Measurements from ENCODE around the gene EFNA1.
"Not testable (repeated sequence)": the region's sequence is repeated elsewhere in the genome, so short reads cannot be mapped to it uniquely, and the experiment has no call there.

EFNA1 gene

DNA sequence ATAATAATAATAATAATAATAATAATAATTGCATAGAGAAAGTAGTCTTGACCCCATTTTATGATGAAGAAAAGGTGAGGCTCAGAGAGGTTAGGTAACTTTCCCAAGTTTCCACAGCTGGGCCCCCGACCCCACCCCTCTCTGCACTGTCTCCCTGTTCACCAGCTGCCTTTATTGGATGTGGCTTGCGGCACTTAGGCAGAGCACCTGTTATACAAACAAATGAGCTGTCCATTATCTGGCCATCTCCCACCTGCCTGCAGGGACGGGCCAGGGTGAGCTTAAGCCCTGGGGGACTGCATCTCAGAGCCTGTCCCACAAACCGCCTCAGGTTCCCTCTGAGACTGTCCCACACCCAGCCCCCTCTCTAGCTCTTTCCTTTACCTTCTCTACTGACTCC lies 10.1 kb upstream of the EFNA1 start:
- Histone ChIP-seq H3K4me3 (ENCODE audit: low read length) (no peak overlapping the region), H3K27me3 (ENCODE audit: control insufficient read depth, insufficient read depth, low read length) (peaks cover 65% of the 10 kb centered on the region), H3K9ac (ENCODE audit: low read depth, low read length) (no peak overlapping the region), H3K4me1 (ENCODE audit: control insufficient read depth, insufficient read depth, low read length) (no peaks in the 10 kb centered on the region), H3K36me3 (ENCODE audit: insufficient read depth, low read length) (no peaks in the 10 kb centered on the region), H3K9me3 (replicated peaks; ENCODE audit: low read length) (no peaks in the 10 kb centered on the region), H3K4me2 (ENCODE audit: low read length) (no peak overlapping the region)

DNA sequence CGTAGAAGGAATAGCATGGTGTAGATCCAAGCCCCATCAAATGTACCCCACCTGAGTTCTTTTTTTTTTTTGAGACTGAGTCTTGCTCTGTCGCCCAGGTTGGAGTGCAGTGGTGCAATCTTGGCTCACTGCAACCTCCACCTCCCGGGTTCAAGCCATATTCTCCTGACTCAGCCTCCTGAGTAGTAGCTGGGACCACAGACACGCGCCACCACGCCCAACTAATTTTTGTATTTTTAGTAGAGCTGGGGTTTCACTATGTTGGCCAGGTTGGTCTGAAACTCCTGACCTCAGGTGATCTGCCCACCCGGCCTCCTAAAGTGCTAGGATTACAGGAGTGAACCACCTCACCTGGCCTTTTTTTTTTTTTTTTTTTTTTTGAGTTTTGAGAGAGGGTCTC lies 9.6 kb upstream of the EFNA1 start:
- not testable (repeated sequence) for H3K36me3 ChIP-seq (ENCODE audit: insufficient read depth, low read length); H3K4me3 ChIP-seq (ENCODE audit: low read length); H3K4me1 ChIP-seq (ENCODE audit: control insufficient read depth, insufficient read depth, low read length); H3K4me2 ChIP-seq (ENCODE audit: low read length); H3K9me3 ChIP-seq (replicated peaks; ENCODE audit: low read length); H3K9ac ChIP-seq (ENCODE audit: low read depth, low read length)
- H3K27me3 ChIP-seq (ENCODE audit: control insufficient read depth, insufficient read depth, low read length) = peaks cover 66% of the 10 kb centered on the region

DNA sequence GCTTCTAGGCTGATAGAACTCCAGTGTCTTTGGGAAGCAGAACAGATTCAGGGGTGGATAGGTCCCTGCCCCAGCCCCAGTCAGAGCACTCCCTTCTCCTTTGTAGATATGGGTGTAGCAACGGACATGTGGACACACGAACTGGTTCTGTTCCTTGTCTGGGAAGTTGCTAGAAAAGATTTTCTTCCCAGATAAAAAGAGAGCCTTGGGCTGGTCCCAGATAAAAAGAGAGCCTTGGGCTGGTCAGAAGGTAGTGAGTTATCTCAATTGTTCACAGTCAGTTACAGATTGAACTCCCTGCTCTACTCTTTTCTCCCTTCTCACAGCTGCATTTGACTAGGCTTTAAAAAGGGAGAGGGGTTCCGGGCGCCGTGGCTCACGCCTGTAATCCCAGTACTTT lies 7.4 kb upstream of the EFNA1 start:
- Histone ChIP-seq H3K9ac (ENCODE audit: low read depth, low read length) (no peak overlapping the region), H3K36me3 (ENCODE audit: insufficient read depth, low read length) (no peaks in the 10 kb centered on the region), H3K4me1 (ENCODE audit: control insufficient read depth, insufficient read depth, low read length) (no peaks in the 10 kb centered on the region), H3K9me3 (replicated peaks; ENCODE audit: low read length) (no peaks in the 10 kb centered on the region), H3K4me2 (ENCODE audit: low read length) (no peak overlapping the region), H3K4me3 (ENCODE audit: low read length) (no peak overlapping the region), H3K27me3 (ENCODE audit: control insufficient read depth, insufficient read depth, low read length) (peaks cover 73% of the 10 kb centered on the region)

DNA sequence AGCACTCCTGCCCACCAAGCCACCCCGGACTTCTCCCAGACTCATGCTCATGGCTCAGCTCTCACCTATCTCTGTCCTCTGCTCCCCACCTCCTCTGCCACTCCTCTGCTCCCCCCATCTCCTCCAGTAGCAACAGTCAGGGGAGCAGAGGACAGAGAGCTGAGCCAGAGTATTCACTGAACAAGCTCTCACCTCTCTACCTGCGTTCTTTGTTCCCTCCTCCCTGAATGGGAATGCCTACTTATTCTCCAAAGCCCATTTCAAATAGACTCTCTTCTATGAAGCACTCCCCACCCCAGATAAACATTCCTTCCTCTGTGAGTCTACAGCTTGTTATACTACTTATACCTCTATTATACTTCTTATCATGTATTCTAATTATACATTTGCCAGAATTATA lies 6.4 kb upstream of the EFNA1 start:
- Histone ChIP-seq H3K4me2 (ENCODE audit: low read length) (no peak overlapping the region), H3K27me3 (ENCODE audit: control insufficient read depth, insufficient read depth, low read length) (peaks cover 75% of the 10 kb centered on the region), H3K36me3 (ENCODE audit: insufficient read depth, low read length) (no peaks in the 10 kb centered on the region), H3K9ac (ENCODE audit: low read depth, low read length) (no peak overlapping the region), H3K4me3 (ENCODE audit: low read length) (no peak overlapping the region), H3K9me3 (replicated peaks; ENCODE audit: low read length) (no peaks in the 10 kb centered on the region), H3K4me1 (ENCODE audit: control insufficient read depth, insufficient read depth, low read length) (peaks cover 5% of the 10 kb centered on the region)

DNA sequence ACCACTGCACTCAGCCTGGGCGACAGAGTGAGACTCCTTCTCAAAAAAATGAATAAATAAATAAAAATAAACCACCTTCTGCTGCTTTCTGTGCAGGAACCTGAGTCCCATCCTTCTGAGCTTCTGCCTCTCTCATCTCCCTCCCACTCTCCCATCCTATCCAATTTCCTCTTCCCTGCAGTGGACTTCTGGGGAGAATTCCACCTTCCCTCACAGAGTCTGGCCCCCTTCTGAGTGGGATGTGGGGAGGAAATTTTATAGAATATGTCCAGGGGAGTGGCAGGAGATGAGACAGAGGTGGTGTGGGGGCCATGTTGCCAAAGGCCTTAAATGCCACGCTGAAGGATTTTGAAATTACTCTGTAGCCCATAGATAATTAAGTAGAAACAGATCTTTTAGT lies 5.4 kb upstream of the EFNA1 start:
- H3K4me3 ChIP-seq (ENCODE audit: low read length) = no peak overlapping the region
- H3K9me3 ChIP-seq (replicated peaks; ENCODE audit: low read length) = no peaks in the 10 kb centered on the region
- no peak overlapping the region for H3K4me2 ChIP-seq (ENCODE audit: low read length)
- no peak overlapping the region for H3K9ac ChIP-seq (ENCODE audit: low read depth, low read length)
- H3K4me1 ChIP-seq (ENCODE audit: control insufficient read depth, insufficient read depth, low read length) = peaks cover 15% of the 10 kb centered on the region
- H3K27me3 ChIP-seq (ENCODE audit: control insufficient read depth, insufficient read depth, low read length) = peaks cover 78% of the 10 kb centered on the region
- no peaks in the 10 kb centered on the region for H3K36me3 ChIP-seq (ENCODE audit: insufficient read depth, low read length)

DNA sequence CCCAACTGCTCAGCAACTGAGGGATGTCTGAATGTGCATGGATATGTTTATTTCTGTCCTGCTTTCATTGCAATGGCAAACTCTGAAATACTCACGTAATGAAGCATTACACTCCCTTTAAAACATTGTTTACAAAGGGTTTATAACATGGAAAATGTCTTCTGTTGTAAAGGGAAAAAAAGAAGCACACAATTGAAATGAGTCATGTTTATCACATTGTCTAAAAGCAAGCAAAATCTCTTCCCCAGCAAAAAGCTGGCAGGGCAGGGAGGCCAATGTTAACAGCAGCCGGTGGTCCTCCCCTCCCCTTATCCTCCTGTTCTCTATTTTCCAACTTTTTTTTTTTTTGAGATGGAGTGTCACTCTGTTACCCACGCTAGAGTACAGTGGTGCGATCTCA lies 3.9 kb upstream of the EFNA1 start:
- Histone ChIP-seq H3K9me3 (replicated peaks; ENCODE audit: low read length) (no peaks in the 10 kb centered on the region), H3K4me1 (ENCODE audit: control insufficient read depth, insufficient read depth, low read length) (peaks cover 27% of the 10 kb centered on the region), H3K9ac (ENCODE audit: low read depth, low read length) (no peak overlapping the region), H3K27me3 (ENCODE audit: control insufficient read depth, insufficient read depth, low read length) (peaks cover 79% of the 10 kb centered on the region), H3K4me2 (ENCODE audit: low read length) (no peak overlapping the region), H3K4me3 (ENCODE audit: low read length) (no peak overlapping the region), H3K36me3 (ENCODE audit: insufficient read depth, low read length) (no peaks in the 10 kb centered on the region)

DNA sequence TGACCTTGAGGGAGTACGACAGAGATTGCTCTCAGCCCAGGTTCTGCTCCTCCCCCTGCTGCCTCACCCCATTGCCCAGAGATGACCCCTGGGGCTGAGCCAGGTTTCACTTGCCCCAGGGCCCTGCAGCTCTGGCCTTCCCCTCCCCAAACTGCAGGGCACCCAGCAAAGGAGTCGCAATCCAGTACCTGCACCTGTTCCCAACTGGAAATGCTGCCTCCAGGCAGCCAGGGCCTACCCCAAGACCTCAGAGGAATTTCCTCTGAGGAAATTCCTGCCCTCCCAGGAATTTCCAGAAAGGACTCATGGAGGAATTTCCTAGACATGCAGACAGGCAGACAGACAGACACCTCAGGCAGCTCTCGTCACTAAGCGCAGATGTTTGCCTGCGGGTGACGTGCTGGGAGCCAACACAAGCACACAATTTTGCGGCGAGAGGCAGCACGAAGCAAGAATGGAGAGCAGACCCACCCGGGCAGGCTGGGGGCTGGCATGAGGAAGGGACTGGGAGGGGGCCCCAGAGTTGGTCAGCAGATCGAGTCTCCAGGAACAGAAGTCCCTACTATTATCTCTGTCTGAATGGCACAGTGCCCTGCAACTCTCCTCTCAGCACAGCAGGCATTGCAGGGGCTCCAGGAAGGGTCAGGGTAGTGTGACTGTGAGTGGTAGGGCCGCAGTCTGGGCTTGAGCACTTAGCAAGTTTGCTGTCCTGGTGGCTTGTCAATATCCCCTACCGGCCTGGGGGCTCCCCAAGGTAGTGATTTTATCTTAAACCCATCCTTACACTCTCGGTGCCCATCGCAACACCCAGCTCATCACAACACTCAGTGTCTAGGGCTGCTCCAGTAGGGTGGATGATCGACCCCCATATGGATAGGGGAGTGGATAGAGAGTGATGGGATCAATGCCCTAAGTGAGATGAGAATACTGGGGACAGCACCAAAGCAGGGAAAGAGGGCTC lies 2.9 kb upstream of the EFNA1 start:
- peaks cover 80% of the 10 kb centered on the region for H3K27me3 ChIP-seq (ENCODE audit: control insufficient read depth, insufficient read depth, low read length)
- H3K4me3 ChIP-seq (ENCODE audit: low read length) = no peak overlapping the region
- H3K9ac ChIP-seq (ENCODE audit: low read depth, low read length) = no peak overlapping the region
- H3K4me2 ChIP-seq (ENCODE audit: low read length) = no peak overlapping the region
- no peaks in the 10 kb centered on the region for H3K9me3 ChIP-seq (replicated peaks; ENCODE audit: low read length)
- no peaks in the 10 kb centered on the region for H3K36me3 ChIP-seq (ENCODE audit: insufficient read depth, low read length)
- H3K4me1 ChIP-seq (ENCODE audit: control insufficient read depth, insufficient read depth, low read length) = peaks cover 37% of the 10 kb centered on the region

DNA sequence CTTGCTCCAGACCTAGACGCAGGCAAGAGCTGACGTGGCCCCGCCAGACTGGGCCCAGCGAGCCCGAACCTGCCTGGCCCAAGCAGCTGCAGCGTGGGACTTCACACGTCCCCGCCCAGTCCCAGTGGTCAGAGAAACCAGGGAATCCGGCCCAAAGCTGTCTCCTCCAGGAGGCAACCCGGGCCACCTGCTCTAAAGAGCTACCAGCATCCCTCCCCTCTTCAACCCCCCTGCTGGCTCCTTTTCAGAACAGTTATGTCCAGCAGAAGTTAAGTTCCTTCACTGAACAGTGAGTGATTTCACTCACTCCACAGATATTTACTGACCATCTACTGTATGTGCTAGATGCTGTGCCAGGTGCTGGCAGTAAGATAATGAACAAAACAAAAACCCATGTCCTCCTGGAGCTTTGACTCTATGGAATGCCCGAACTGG lies 2.1 kb upstream of the EFNA1 start:
- Histone ChIP-seq H3K9ac (ENCODE audit: low read depth, low read length) (no peak overlapping the region), H3K4me3 (ENCODE audit: low read length) (no peak overlapping the region), H3K27me3 (ENCODE audit: control insufficient read depth, insufficient read depth, low read length) (peaks cover 76% of the 10 kb centered on the region), H3K9me3 (replicated peaks; ENCODE audit: low read length) (no peaks in the 10 kb centered on the region), H3K4me2 (ENCODE audit: low read length) (no peak overlapping the region), H3K36me3 (ENCODE audit: insufficient read depth, low read length) (no peaks in the 10 kb centered on the region), H3K4me1 (ENCODE audit: control insufficient read depth, insufficient read depth, low read length) (peaks cover 40% of the 10 kb centered on the region)

DNA sequence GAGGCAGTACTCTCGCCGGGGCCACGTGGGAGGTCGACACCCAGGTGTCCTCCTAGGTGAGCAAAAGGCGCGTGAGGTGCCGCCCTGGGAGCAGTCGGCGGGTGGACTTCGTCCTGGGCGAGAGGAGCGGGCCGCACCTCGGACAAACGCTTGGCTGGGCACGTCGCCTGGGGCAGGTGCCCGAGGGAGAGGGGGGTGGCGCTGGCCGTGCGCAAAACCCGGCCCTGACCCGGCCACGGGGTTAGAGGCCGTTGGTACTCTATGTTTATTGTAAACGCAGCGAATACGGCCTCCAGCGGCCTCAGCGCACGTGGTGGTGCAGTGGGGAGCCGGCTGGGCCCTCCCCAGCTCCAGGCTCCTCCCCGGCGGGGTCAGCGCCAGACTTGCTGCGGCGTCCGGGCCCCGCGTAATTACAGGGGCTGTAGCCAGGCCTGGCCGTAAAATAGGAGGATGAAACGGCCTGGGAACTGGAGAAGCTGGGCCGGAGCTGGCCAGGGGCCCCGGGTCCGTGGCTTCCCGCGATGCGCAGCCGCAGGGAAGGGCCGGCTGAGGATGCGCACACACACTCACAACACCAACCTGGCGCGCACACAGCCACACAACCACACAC lies 1.6 kb upstream of the EFNA1 start:
- Histone ChIP-seq H3K9me3 (replicated peaks; ENCODE audit: low read length) (no peaks in the 10 kb centered on the region), H3K4me1 (ENCODE audit: control insufficient read depth, insufficient read depth, low read length) (peaks cover 40% of the 10 kb centered on the region)

DNA sequence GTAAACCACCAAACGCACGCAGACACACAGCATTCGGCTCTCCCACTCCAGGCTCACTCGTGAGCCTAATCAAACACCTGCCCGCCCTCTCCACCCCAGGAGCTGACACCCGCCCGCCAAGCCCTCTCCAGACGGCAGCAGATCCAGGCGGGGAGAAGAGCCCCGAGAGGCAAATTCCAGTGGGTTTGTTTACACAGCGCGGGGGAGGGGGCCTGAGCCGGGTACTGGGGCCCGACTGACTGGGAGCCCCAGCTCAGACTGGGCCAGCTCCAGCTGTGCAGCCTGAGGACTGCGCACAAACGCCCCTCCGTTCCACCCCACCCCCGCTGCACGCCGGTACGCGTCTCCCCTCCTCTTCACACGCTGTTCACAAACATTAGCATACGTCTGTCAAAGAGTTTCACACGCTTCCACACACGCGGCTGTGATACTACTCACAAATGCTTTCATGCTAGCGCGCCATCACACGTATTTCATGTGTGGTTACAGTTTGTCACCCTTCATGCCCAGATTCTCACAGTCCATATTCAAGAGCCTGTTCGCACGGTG lies 1.0 kb upstream of the EFNA1 start:
- H3K9ac ChIP-seq (ENCODE audit: low read depth, low read length) = no peak overlapping the region

More for the DNA sequence above, 1.6 kb upstream of the EFNA1 start:
- H3K36me3 ChIP-seq (ENCODE audit: insufficient read depth, low read length) = no peaks in the 10 kb centered on the region
- peaks cover 73% of the 10 kb centered on the region for H3K27me3 ChIP-seq (ENCODE audit: control insufficient read depth, insufficient read depth, low read length)
- no peak overlapping the region for H3K9ac ChIP-seq (ENCODE audit: low read depth, low read length)
- H3K4me3 ChIP-seq (ENCODE audit: low read length) = peak overlapping the region; percentile 3
- H3K4me2 ChIP-seq (ENCODE audit: low read length) = peak overlapping the region; percentile 96

DNA sequence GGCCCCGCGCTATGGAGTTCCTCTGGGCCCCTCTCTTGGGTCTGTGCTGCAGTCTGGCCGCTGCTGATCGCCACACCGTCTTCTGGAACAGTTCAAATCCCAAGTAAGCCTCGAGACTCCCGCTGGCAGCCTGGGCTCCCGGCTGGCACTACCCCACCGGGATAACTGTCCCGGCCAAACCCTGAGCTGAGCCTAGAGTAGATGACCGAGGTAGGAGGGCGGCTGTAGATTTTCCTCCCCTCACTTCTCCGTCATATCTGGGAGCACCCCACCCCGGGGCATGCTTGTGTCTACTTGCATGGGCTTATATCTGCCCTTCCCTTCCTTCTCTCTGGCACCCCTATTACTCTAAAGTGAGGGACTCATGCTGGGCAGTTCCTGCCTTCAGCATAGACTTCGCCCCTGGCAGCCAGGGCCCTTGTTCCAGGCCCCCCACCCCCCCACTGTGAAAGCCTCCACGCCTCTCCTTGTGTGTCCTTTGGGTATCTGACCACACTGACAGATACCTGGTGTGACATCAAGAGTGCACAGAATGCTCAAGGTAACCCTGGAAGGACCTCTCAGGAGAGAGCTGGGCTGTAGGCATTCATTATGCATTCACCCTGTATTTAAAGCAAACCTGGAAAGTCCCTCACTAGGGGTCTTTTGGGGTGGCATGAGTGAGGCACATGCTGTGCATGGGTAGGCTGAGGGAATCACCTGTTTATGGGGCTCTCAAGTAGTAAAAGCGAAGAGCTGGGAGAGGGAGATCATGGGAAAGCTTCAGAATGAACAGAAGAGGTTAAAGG lies 485 bp downstream of the EFNA1 start:
- peaks cover 40% of the 10 kb centered on the region for H3K4me1 ChIP-seq (ENCODE audit: control insufficient read depth, insufficient read depth, low read length)
- H3K9ac ChIP-seq (ENCODE audit: low read depth, low read length) = no peak overlapping the region
- peak overlapping the region; percentile 96 for H3K4me2 ChIP-seq (ENCODE audit: low read length)
- no peaks in the 10 kb centered on the region for H3K9me3 ChIP-seq (replicated peaks; ENCODE audit: low read length)
- H3K36me3 ChIP-seq (ENCODE audit: insufficient read depth, low read length) = no peaks in the 10 kb centered on the region
- H3K27me3 ChIP-seq (ENCODE audit: control insufficient read depth, insufficient read depth, low read length) = peaks cover 63% of the 10 kb centered on the region
- peak overlapping the region; percentile 62 for H3K4me3 ChIP-seq (ENCODE audit: low read length)

More for the DNA sequence above, 1.0 kb upstream of the EFNA1 start:
- no peaks in the 10 kb centered on the region for H3K36me3 ChIP-seq (ENCODE audit: insufficient read depth, low read length)
- peak overlapping the region; percentile 3 for H3K4me3 ChIP-seq (ENCODE audit: low read length)
- no peaks in the 10 kb centered on the region for H3K9me3 ChIP-seq (replicated peaks; ENCODE audit: low read length)
- H3K27me3 ChIP-seq (ENCODE audit: control insufficient read depth, insufficient read depth, low read length) = peaks cover 70% of the 10 kb centered on the region
- H3K4me2 ChIP-seq (ENCODE audit: low read length) = peak overlapping the region; percentile 96
- H3K4me1 ChIP-seq (ENCODE audit: control insufficient read depth, insufficient read depth, low read length) = peaks cover 40% of the 10 kb centered on the region

Measured in skeletal muscle satellite cell (primary cell).